ENCODE results near the gene EFCAB8.

GRCh38 chr20:32958574-32958973 is 99.9 kb downstream of the EFCAB8 start:
- no peak for TF ChIP-seq CTCF (conservative IDR thresholded peaks at IDR 0.05)
- no peak for TF ChIP-seq EZH2 (IDR thresholded peaks at IDR 0.05; ENCODE audit: low read depth)
